Fibroblast of lung (primary cell): Measurements from ENCODE around the gene MBNL2. TPM values are rescaled to one million over a fixed set of nuclear protein-coding genes. Genes with fewer than 3 reads are reported as not detected.

Experiments
- DNase-seq, 2 donors: peaks; one replicate each; pipeline versions ENCODE4 v3.0.0 to v3.0.0-alpha.2; 2010; ENCODE audit warnings: low read depth in 2 of 2
- H2AFZ ChIP-seq: 2 replicates; pipeline ENCODE4 v1.5.1; 2012; ENCODE audit warnings: low read length, control low read depth, inconsistent platforms
- H3K27ac ChIP-seq: 2 replicates; pipeline ENCODE4 v1.5.1; 2011; ENCODE audit warnings: low read length, control low read depth; ENCODE audit not compliant: insufficient read depth
- H3K27me3 ChIP-seq: 2 replicates; pipeline ENCODE4 v1.5.1; 2011; ENCODE audit warnings: mild to moderate bottlenecking, low read length; ENCODE audit not compliant: control insufficient read depth, insufficient read depth
- H3K36me3 ChIP-seq: 2 replicates; pipeline ENCODE4 v1.5.1; 2011; ENCODE audit warnings: low read length; ENCODE audit not compliant: control insufficient read depth, insufficient read depth
- H3K4me1 ChIP-seq: 2 replicates; pipeline ENCODE4 v1.5.1; 2011; ENCODE audit warnings: low read length; ENCODE audit not compliant: control insufficient read depth, insufficient read depth; ENCODE audit errors: extremely low read depth
- H3K4me2 ChIP-seq: 2 replicates; pipeline ENCODE4 v1.5.1; 2011; ENCODE audit warnings: low read length, control low read depth; ENCODE audit not compliant: insufficient read depth; ENCODE audit errors: extremely low read depth
- H3K4me3 ChIP-seq, 4 experiments: fragments of 200-600 bp in 1 of 4; sonication (generic) in 1 of 4; replicated peaks in 1 of 4; 2 replicates each; pipeline ENCODE4 v1.5.1; 2011 to 2016; ENCODE audit warnings: low read length in 4 of 4, low read depth in 3 of 4, mild to moderate bottlenecking in 3 of 4, control low read depth in 2 of 4, inconsistent platforms in 1 of 4, mixed read lengths in 1 of 4; ENCODE audit not compliant: insufficient read depth in 1 of 4; ENCODE audit errors: control extremely low read depth in 1 of 4
- H3K79me2 ChIP-seq: 2 replicates; pipeline ENCODE4 v1.5.1; 2012; ENCODE audit warnings: mild to moderate bottlenecking, low read length, inconsistent platforms; ENCODE audit not compliant: control insufficient read depth, insufficient read depth
- H3K9ac ChIP-seq: 2 replicates; pipeline ENCODE4 v1.5.1; 2011; ENCODE audit warnings: mild to moderate bottlenecking, low read length, control low read depth; ENCODE audit not compliant: insufficient read depth
- H3K9me3 ChIP-seq: 2 replicates; pipeline ENCODE4 v1.5.1; 2012; ENCODE audit warnings: low read depth, low read length; ENCODE audit not compliant: control insufficient read depth, insufficient read depth
- H4K20me1 ChIP-seq: 2 replicates; pipeline ENCODE4 v1.5.1; 2011; ENCODE audit warnings: low read length; ENCODE audit not compliant: control insufficient read depth, insufficient read depth; ENCODE audit errors: extremely low read depth
- CTCF ChIP-seq, 2 donors: IDR thresholded peaks in 1 of 2; conservative IDR thresholded peaks in 1 of 2; 1 replicate in 1 of 2; 2 replicates in 1 of 2; pipeline ENCODE4 v1.5.1; 2011 to 2012; ENCODE audit warnings: low read length in 2 of 2, control low read depth in 1 of 2, inconsistent platforms in 1 of 2, low read depth in 1 of 2, mild to moderate bottlenecking in 1 of 2
- EZH2 ChIP-seq: IDR thresholded peaks from 2 replicates; pipeline ENCODE4 v1.5.1; 2012; ENCODE audit warnings: low read length, control low read depth, mild to moderate bottlenecking; ENCODE audit errors: missing control alignments
- polyA plus RNA-seq, 2 donors: library from polyadenylated mRNA; depleted of rRNA in 1 of 2; stranded (reverse) in 1 of 2; unstranded in 1 of 2; fragments of >200 nt; gene quantifications; 2 replicates each; pipeline ENCODE4 v1.2.1, GENCODE V29; 2011 to 2012; ENCODE audit warnings: missing spikeins in 1 of 2
- total RNA-seq: library from RNA; depleted of rRNA; stranded (reverse); fragments of >200 nt; gene quantifications from 2 replicates; pipeline ENCODE4 v1.2.1, GENCODE V29; 2014

MBNL2 gene
- total and polyA plus RNA-seq, 2 donors (not counting 1 experiment from before 2014, with no cell fraction given), result 48.9 to 61.1 TPM

- Histone ChIP-seq H3K4me3 (no peak overlapping the region), H3K4me2 (no peak overlapping the region), H2AFZ (no peak overlapping the region), H3K4me1 (peaks cover 13% of the 10 kb centered on the region), H3K79me2 (peaks cover 90% of the 10 kb centered on the region), H3K36me3 (no peaks in the 10 kb centered on the region), H3K27ac (no peak overlapping the region), H3K27me3 (no peaks in the 10 kb centered on the region), H3K9ac (no peak overlapping the region), H3K9me3 (no peaks in the 10 kb centered on the region), H4K20me1 (no peaks in the 10 kb centered on the region)
- DNase-seq, result peak in 1 of 2 donors; percentile 86
- no peak for TF ChIP-seq EZH2
- TF ChIP-seq CTCF (conservative IDR thresholded peaks at IDR 0.05 in 1 of 2, IDR thresholded peaks at IDR 0.05 in 1 of 2; ENCODE audit: low read depth in 1 of 2, low read length in 2 of 2), result no peak
Observed at GRCh38 chr13:97228850-97229521, 6.9 kb downstream of the MBNL2 start.

GRCh38 chr13:97229699-97230098, 7.6 kb downstream of the MBNL2 start:
- DNase-seq, result no peak
- peaks cover 13% of the 10 kb centered on the region for H3K4me1 ChIP-seq
- H4K20me1 ChIP-seq, result no peaks in the 10 kb centered on the region
- H3K9ac ChIP-seq, result no peak overlapping the region
- no peaks in the 10 kb centered on the region for H3K27me3 ChIP-seq
- no peak for TF ChIP-seq CTCF (conservative IDR thresholded peaks at IDR 0.05 in 1 of 2, IDR thresholded peaks at IDR 0.05 in 1 of 2; ENCODE audit: low read depth in 1 of 2, low read length in 2 of 2)
- TF ChIP-seq EZH2, result no peak
- H3K36me3 ChIP-seq, result no peaks in the 10 kb centered on the region
- H3K4me2 ChIP-seq, result no peak overlapping the region
- peaks cover 90% of the 10 kb centered on the region for H3K79me2 ChIP-seq
- no peaks in the 10 kb centered on the region for H3K9me3 ChIP-seq
- no peak overlapping the region for H3K4me3 ChIP-seq
- H2AFZ ChIP-seq, result no peak overlapping the region
- no peak overlapping the region for H3K27ac ChIP-seq

GRCh38 chr13:97231118-97231828, 9.1 kb downstream of the MBNL2 start:
- peaks cover 10% of the 10 kb centered on the region for H3K4me1 ChIP-seq
- no peaks in the 10 kb centered on the region for H3K27me3 ChIP-seq
- no peak overlapping the region for H2AFZ ChIP-seq

More at GRCh38 chr13:97231118-97231828, 9.1 kb downstream of the MBNL2 start:
- no peaks in the 10 kb centered on the region for H3K36me3 ChIP-seq
- no peak overlapping the region for H3K4me3 ChIP-seq
- no peaks in the 10 kb centered on the region for H3K9me3 ChIP-seq
- H3K4me2 ChIP-seq, result no peak overlapping the region
- H3K27ac ChIP-seq, result peak overlapping the region; percentile 61
- no peak overlapping the region for H3K9ac ChIP-seq
- TF ChIP-seq CTCF (conservative IDR thresholded peaks at IDR 0.05 in 1 of 2, IDR thresholded peaks at IDR 0.05 in 1 of 2; ENCODE audit: low read depth in 1 of 2, low read length in 2 of 2) (no peak), EZH2 (no peak)
- peak in 1 of 2 donors; percentile 47 for DNase-seq
- no peaks in the 10 kb centered on the region for H4K20me1 ChIP-seq
- H3K79me2 ChIP-seq, result peaks cover 89% of the 10 kb centered on the region
